Karpas-422 (cell line): ENCODE data around the gene PIP4K2B. TPM values are rescaled to one million over a fixed set of nuclear protein-coding genes. Genes with fewer than 3 reads are reported as not detected.

ENCODE experiments used
- DNase-seq: peaks from one replicate; pipeline ENCODE4 v3.0.0-alpha.2; 2015
- H2AFZ ChIP-seq: fragments of 200-600 bp; sonication (generic); 2 replicates; pipeline ENCODE4 v1.6.1; 2014; ENCODE audit warnings: antibody characterized with exemption, low read length, mixed read lengths
- H3K27ac ChIP-seq: fragments of 200-600 bp; sonication (generic); 2 replicates; pipeline ENCODE4 v1.5.1; 2014; ENCODE audit warnings: mild to moderate bottlenecking, low read length, moderate library complexity
- H3K27me3 ChIP-seq: fragments of 200-600 bp; sonication (generic); 2 replicates; pipeline ENCODE4 v1.6.1; 2014; ENCODE audit warnings: low read length, mixed read lengths
- H3K36me3 ChIP-seq: fragments of 200-600 bp; sonication (generic); 2 replicates; pipeline ENCODE4 v1.6.1; 2014; ENCODE audit warnings: low read length, mixed read lengths; ENCODE audit not compliant: insufficient read depth
- H3K4me1 ChIP-seq: fragments of 200-600 bp; sonication (generic); 2 replicates; pipeline ENCODE4 v1.6.1; 2014; ENCODE audit warnings: mild to moderate bottlenecking, low read length, mixed read lengths
- H3K4me2 ChIP-seq: fragments of 200-600 bp; sonication (generic); 2 replicates; pipeline ENCODE4 v1.6.1; 2014; ENCODE audit warnings: low read length, low read depth, mild to moderate bottlenecking; ENCODE audit not compliant: poor library complexity, severe bottlenecking
- H3K4me3 ChIP-seq: fragments of 200-600 bp; sonication (generic); 2 replicates; pipeline ENCODE4 v1.5.1; 2014; ENCODE audit warnings: mild to moderate bottlenecking, antibody characterized with exemption, low read length, mixed read lengths
- H3K79me2 ChIP-seq: fragments of 200-600 bp; sonication (generic); 2 replicates; pipeline ENCODE4 v1.6.1; 2014; ENCODE audit warnings: mild to moderate bottlenecking, low read length, mixed read lengths
- H3K9ac ChIP-seq: fragments of 200-600 bp; sonication (generic); 2 replicates; pipeline ENCODE4 v1.6.0; 2014; ENCODE audit warnings: low read length
- H3K9me2 ChIP-seq: fragments of 200-600 bp; sonication (generic), shearing (Covaris generic); replicated peaks from 2 replicates; pipeline ENCODE4 v1.6.0; 2014; ENCODE audit warnings: mild to moderate bottlenecking, low read length, moderate library complexity; ENCODE audit not compliant: insufficient read depth
- H3K9me3 ChIP-seq: fragments of 300-700, 200-600 bp; sonication (generic); 2 replicates; pipeline ENCODE4 v1.6.1; 2014; ENCODE audit warnings: low read length, mixed read lengths
- H4K20me1 ChIP-seq: fragments of 200-600 bp; sonication (generic); 2 replicates; pipeline ENCODE4 v1.6.1; 2014; ENCODE audit warnings: mild to moderate bottlenecking, antibody characterized with exemption, low read length, low read depth; ENCODE audit not compliant: insufficient read depth
- total RNA-seq: library from RNA; depleted of rRNA; stranded (reverse); fragments of >200 nt; shearing (Covaris generic); gene quantifications from 2 replicates; pipeline ENCODE4 v1.2.3, GENCODE V29; 2014; ENCODE audit warnings: low replicate concordance

PIP4K2B gene
- total RNA-seq, 1 experiment from 2014 or later, result 32.0 TPM

DNA sequence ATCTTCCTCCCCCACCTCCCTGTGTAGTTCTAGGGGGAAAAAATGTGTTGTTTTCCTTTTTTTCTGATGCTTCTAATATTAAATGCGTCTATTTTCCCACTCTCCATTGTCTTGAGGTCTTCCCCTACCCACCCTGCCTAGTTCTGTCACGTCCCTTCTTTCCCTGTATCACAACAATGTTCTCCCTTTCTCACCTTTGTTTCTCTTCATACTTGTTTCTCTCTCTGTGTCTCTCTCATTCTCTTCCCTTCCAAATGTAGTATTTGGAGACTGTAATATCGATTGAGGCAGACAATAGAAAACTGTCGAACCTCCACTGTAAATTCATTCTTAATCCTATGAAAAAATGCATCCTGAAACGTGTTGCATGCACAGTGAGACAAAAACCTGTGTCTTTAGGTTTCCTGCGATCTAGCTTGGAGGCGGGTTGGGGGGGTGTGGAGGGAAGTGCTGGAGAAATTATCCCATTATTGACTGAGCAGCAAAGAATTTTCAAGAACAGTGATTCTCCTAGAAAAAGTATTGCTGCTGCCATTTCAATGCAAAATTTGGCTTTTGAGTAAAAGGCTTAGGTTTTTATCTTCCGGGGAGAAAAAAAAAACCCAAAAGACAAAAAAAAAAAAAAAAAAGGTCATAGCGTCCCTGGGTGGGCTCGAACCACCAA lies 48.1 kb downstream of the PIP4K2B start:
- peaks cover 31% of the 10 kb centered on the region for H3K79me2 ChIP-seq
- peaks cover 64% of the 10 kb centered on the region for H3K4me1 ChIP-seq
- peak overlapping the region; percentile 72 for H3K4me3 ChIP-seq

DNA sequence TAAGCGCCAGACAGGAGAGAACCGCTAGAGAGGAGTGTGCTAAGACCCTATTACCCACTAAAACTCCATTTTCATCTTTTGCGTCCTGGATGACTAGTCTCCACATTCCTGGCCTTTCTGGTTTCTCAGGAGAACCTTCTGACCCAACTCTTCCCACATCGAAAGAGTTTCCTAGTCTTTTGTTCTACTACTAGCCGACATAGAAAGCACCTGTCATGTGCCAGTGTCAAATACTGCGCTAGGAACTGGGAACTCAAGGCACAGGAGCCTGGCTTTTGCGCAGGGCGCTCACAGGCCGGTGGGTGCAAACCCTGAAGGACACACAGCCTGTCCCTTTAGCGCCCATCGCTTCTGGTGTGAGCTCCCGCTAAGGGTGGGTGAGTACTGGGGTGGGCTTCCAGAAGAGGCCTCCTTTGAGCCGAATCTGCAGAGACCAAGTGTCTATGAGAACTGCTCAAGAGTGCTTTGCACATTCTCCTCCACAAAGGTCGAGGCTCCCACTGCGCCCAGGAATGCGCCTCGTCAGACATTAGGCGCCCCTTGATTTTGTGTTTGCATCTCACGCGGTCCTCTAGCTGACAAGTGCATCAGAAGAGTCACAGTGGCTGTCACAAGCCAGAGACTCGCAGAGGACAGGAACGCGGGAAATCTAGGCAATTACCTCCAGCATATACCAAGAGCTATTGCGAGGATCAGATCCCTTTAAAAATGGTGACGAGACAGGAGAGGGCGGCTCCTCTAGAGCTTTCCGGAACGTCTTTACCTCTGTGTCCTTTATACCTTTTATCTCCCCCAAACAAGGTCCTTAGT lies 48.8 kb downstream of the PIP4K2B start:
- Histone ChIP-seq H4K20me1 (no peaks in the 10 kb centered on the region; the same call in 1 of the 2 replicates), H3K9ac (peak overlapping the region; percentile 72), H3K4me3 (peak overlapping the region; percentile 72), H3K27me3 (no peaks in the 10 kb centered on the region), H3K4me2 (peak overlapping the region; percentile 99), H2AFZ (peak overlapping the region; percentile 76), H3K9me3 (no peaks in the 10 kb centered on the region), H3K79me2 (peaks cover 27% of the 10 kb centered on the region), H3K9me2 (no peaks in the 10 kb centered on the region), H3K36me3 (peaks cover 10% of the 10 kb centered on the region; the same call in 1 of the 2 replicates), H3K27ac (no peak overlapping the region), H3K4me1 (peaks cover 72% of the 10 kb centered on the region)
- DNase-seq, result peak; percentile 70

More for the DNA sequence above, 48.1 kb downstream of the PIP4K2B start:
- H4K20me1 ChIP-seq, result no peaks in the 10 kb centered on the region; the same call in 1 of the 2 replicates
- H3K9ac ChIP-seq, result peak overlapping the region; percentile 72
- peak overlapping the region; percentile 76 for H2AFZ ChIP-seq
- H3K27me3 ChIP-seq, result no peaks in the 10 kb centered on the region
- peaks cover 16% of the 10 kb centered on the region; the same call in 1 of the 2 replicates for H3K36me3 ChIP-seq
- H3K27ac ChIP-seq, result 0 out of 2 replicates have a peak overlapping the region, but pooled peaks have one; percentile 10
- H3K9me3 ChIP-seq, result no peaks in the 10 kb centered on the region
- no peaks in the 10 kb centered on the region for H3K9me2 ChIP-seq
- no peak for DNase-seq
- H3K4me2 ChIP-seq, result peak overlapping the region; percentile 99

DNA sequence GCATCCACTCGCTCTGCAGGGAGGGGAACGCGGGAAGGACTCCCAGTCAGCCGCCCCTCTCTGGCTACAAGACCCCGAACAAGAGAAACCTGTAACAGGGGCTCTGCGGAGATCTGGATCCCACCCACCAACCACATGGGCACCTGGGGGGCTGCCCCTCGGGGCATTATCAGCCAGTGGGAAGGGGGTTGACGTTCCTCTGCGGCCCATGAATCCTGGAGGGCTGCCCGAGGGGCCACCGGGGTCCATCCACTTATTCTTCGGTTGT lies 49.4 kb downstream of the PIP4K2B start:
- Histone ChIP-seq H3K4me2 (peak overlapping the region; percentile 99), H3K79me2 (peaks cover 24% of the 10 kb centered on the region), H3K9ac (no peak overlapping the region), H3K36me3 (peaks cover 8% of the 10 kb centered on the region; the same call in 1 of the 2 replicates), H3K27ac (no peak overlapping the region), H3K4me1 (peaks cover 74% of the 10 kb centered on the region), H2AFZ (no peak overlapping the region), H4K20me1 (no peaks in the 10 kb centered on the region; the same call in 1 of the 2 replicates), H3K27me3 (no peaks in the 10 kb centered on the region), H3K4me3 (peak overlapping the region; percentile 72; the same call in 1 of the 2 replicates), H3K9me2 (no peaks in the 10 kb centered on the region), H3K9me3 (no peaks in the 10 kb centered on the region)
- DNase-seq, result no peak

DNA sequence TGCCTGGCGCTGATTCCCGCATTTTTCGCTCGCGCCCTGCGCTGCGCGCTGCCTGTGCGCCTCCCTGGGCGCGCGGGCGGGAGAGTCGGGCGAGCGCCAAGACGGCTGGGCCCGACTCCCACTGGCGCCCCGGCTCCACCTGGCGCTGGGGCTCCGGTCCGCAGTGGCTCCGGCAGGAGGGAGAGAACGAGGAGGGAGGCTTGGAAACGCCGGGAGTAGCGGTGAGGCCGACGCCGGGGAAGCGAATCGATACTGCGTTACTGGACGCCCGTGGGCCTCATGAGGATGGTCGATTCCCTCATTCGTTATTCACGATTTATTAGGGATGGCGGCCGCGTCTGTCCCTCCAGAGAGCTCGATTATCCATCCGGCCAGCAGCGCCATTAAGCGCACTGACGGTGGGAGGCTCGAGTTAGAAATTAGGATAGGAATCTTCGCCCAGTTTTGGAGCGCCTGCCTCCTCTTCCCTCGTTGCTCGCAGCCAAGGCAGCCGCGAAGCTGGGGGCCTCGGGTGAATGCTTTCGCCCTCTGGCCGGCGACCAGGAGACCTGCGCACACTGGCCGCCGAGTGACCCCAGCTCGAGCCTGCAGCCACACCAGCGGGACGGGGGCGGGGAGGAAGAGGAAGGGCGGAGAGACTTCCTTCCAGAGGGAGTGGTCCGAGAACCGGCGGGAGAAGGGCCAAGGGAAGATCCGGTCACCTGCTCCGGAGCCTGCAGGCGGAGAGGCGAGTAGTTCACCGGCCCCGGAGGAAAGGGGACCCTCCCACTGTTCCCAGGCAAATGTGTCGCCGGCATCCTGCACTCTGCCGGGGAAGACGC lies 49.9 kb downstream of the PIP4K2B start:
- Histone ChIP-seq H3K9me2 (no peaks in the 10 kb centered on the region), H4K20me1 (no peaks in the 10 kb centered on the region; the same call in 1 of the 2 replicates), H3K4me3 (0 out of 2 replicates have a peak overlapping the region, but pooled peaks have one; percentile 72), H3K79me2 (peaks cover 19% of the 10 kb centered on the region), H3K36me3 (peaks cover 2% of the 10 kb centered on the region; the same call in 1 of the 2 replicates), H2AFZ (no peak overlapping the region), H3K4me2 (peak overlapping the region; percentile 99), H3K4me1 (peaks cover 71% of the 10 kb centered on the region), H3K9ac (no peak overlapping the region), H3K27ac (no peak overlapping the region), H3K9me3 (no peaks in the 10 kb centered on the region), H3K27me3 (no peaks in the 10 kb centered on the region)
- DNase-seq, result no peak

DNA sequence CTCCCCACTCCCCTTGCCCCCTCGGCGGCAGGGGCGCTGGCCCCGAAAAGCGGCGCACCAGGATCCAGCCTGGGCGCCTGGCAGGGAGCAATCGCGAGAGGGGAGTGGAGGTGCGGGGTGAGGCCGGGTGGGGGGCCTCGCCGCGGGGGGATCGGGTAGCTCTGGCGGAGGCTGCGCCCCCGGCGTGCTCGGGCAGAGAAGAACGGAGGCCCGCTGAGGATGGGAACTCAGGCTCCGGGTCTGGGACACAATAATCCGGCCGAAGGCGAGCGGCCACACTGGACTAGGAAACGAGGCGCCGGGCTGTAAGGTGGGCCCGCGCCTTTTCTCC lies 50.5 kb downstream of the PIP4K2B start:
- DNase-seq, result no peak
- H3K36me3 ChIP-seq, result no peaks in the 10 kb centered on the region
- no peaks in the 10 kb centered on the region for H3K27me3 ChIP-seq
- H3K4me2 ChIP-seq, result peak overlapping the region; percentile 99
- H3K79me2 ChIP-seq, result peaks cover 13% of the 10 kb centered on the region
- no peak overlapping the region for H2AFZ ChIP-seq
- H3K9ac ChIP-seq, result no peak overlapping the region
- H3K27ac ChIP-seq, result no peak overlapping the region
- H3K4me1 ChIP-seq, result peaks cover 65% of the 10 kb centered on the region
- H3K4me3 ChIP-seq, result no peak overlapping the region
- H4K20me1 ChIP-seq, result no peaks in the 10 kb centered on the region; the same call in 1 of the 2 replicates
- H3K9me3 ChIP-seq, result no peaks in the 10 kb centered on the region
- H3K9me2 ChIP-seq, result no peaks in the 10 kb centered on the region

DNA sequence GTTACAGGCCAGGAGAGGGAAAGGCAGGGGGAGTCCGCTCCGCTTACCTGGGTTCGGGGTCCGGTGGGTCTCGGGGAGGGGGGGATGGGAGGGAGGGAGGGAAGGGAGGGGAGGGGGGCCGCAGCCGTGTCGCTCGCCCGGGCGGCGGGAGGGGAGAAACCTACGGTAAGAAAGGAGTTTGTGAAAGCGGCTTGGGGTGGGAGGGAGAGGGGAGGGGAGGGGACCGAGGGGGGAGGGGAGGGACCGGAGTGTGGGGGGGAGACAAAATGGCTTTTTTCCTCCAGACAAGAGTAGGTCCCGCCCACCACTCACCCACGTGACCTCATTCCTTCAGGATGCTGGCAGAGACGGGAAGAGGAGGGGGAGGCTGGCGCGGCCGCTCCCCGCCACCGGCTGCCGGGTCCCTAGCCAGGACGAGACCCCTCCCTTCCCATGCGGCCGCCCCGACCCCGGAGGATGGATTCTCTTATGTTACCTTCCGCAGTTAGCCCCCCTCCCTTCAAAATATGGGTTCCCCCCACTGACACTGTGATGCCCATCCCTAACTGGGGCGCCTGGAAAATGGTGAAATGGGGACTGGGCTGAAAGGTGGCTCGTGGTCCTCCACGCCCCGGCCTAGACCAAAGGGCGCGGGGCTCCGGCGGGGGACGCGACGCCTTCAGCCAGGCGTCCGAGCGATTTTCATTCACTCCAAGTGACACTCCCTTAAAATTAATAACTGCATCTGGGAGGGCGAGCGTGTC lies 51.0 kb downstream of the PIP4K2B start, which contains the start of gene PCGF2:
Gene PCGF2 (minus strand): TSS at position 188 of the 743 bp plus-strand sequence. CDS start 7,934 bp downstream, outside the sequence.
- no peaks in the 10 kb centered on the region for H3K27me3 ChIP-seq
- H3K4me3 ChIP-seq, result peak within 1 kb of the TSS; percentile 74
- H3K4me1 ChIP-seq, result peaks cover 61% of the 10 kb centered on the region
- no peaks in the 10 kb centered on the region for H3K9me3 ChIP-seq
- H3K79me2 ChIP-seq, result peaks cover 8% of the 10 kb centered on the region
- DNase-seq, result no peak
- peak within 1 kb of the TSS; percentile 58; the same call in 1 of the 2 replicates for H2AFZ ChIP-seq
- H3K9ac ChIP-seq, result peak within 1 kb of the TSS; percentile 75
- H3K4me2 ChIP-seq, result peak within 1 kb of the TSS; percentile 99
- H3K9me2 ChIP-seq, result no peaks in the 10 kb centered on the region
- H4K20me1 ChIP-seq, result no peaks in the 10 kb centered on the region; the same call in 1 of the 2 replicates
- no peaks in the 10 kb centered on the region for H3K36me3 ChIP-seq
- H3K27ac ChIP-seq, result no peak within 1 kb of the TSS

DNA sequence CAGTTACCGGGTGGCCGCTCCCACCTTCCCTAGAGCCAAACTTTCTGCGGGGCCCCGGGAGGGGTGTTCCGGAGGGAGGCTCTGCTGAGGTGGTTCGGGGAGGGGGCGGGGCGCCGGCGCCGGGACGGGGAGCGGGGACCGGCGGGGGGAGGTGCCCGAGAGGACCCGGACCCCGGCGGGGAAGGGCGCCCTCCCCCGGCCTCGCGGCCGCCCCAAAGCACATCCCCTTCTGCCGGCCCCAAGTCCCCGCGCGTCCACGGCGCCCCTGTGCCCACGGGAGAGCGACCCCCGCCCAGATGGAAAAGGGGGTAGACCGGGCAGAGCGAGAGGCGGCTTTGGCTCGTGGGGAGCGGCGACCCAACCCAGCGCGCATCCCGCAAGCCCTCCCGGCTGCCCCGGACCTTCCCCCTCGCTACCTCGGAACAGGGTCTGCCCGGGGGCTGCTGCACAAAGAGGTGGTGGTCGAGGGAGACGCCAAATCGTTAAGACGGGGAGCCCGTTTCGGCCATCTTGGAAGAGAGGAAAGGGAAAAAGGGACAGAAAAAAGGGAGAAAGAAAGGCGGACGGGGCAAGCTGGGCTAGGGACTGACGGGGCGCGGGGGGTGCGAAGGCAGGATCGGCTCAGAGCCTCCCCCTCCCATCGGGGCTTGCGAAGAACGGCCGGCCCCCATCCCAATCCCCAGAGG lies 51.8 kb downstream of the PIP4K2B start:
- Histone ChIP-seq H3K9me3 (no peaks in the 10 kb centered on the region), H3K9ac (peak overlapping the region; percentile 75), H3K79me2 (peaks cover under 1% of the 10 kb centered on the region), H3K4me1 (peaks cover 61% of the 10 kb centered on the region), H3K4me3 (peak overlapping the region; percentile 74), H3K9me2 (no peaks in the 10 kb centered on the region), H3K4me2 (peak overlapping the region; percentile 89), H2AFZ (peak overlapping the region; percentile 58; the same call in 1 of the 2 replicates), H3K27me3 (no peaks in the 10 kb centered on the region), H4K20me1 (no peaks in the 10 kb centered on the region), H3K27ac (no peak overlapping the region), H3K36me3 (no peaks in the 10 kb centered on the region)
- peak; percentile 59 for DNase-seq
